Neutrophil (primary cell): Measurements from ENCODE around the gene CYLD.

ENCODE experiments used
- H3K27ac ChIP-seq: fragments of 200-600 bp; sonication (generic); 2 replicates; pipeline ENCODE4 v1.5.1; 2016; ENCODE audit warnings: mild to moderate bottlenecking, moderate library complexity
- H3K27me3 ChIP-seq: fragments of 200-600 bp; sonication (generic); 2 replicates; pipeline ENCODE4 v1.6.0; 2016; ENCODE audit warnings: mild to moderate bottlenecking
- H3K36me3 ChIP-seq: fragments of 200-600 bp; sonication (generic); 2 replicates; pipeline ENCODE4 v1.5.1; 2017
- H3K4me1 ChIP-seq, 2 experiments: fragments of 200-600 bp in 1 of 2; sonication (generic) in 1 of 2; 1 replicate in 1 of 2; 2 replicates in 1 of 2; pipeline versions ENCODE4 v1.5.1 to v1.6.1; 2013 to 2016; ENCODE audit warnings: low read depth in 1 of 2, low read length in 1 of 2, mild to moderate bottlenecking in 1 of 2, moderate library complexity in 1 of 2; ENCODE audit not compliant: control insufficient read depth in 1 of 2, insufficient read depth in 1 of 2
- H3K4me3 ChIP-seq, 2 experiments: fragments of 200-600 bp in 1 of 2; sonication (generic) in 1 of 2; 1 replicate in 1 of 2; 2 replicates in 1 of 2; pipeline ENCODE4 v1.5.1; 2013 to 2016; ENCODE audit warnings: low read depth in 1 of 2, low read length in 1 of 2, mild to moderate bottlenecking in 1 of 2, moderate library complexity in 1 of 2
- H3K9me3 ChIP-seq: fragments of 200-600 bp; sonication (generic); 2 replicates; pipeline ENCODE4 v1.5.1; 2016
- CTCF ChIP-seq: fragments of 200-600 bp; sonication (generic); IDR thresholded peaks from 2 replicates; pipeline ENCODE4 v1.5.1; 2016; ENCODE audit warnings: antibody characterized with exemption

CYLD gene

GRCh38 chr16:50763211-50763610 lies 21.3 kb downstream of the CYLD start:
- Histone ChIP-seq H3K4me1 (no peaks in the 10 kb centered on the region), H3K4me3 (no peak overlapping the region), H3K9me3 (no peaks in the 10 kb centered on the region), H3K27me3 (no peaks in the 10 kb centered on the region), H3K27ac (no peak overlapping the region), H3K36me3 (peaks cover 35% of the 10 kb centered on the region)
- no peak for TF ChIP-seq CTCF

GRCh38 chr16:50765260-50765659 lies 23.4 kb downstream of the CYLD start:
- Histone ChIP-seq H3K27ac (no peak overlapping the region), H3K4me1 (no peaks in the 10 kb centered on the region), H3K9me3 (no peaks in the 10 kb centered on the region), H3K36me3 (peaks cover 34% of the 10 kb centered on the region), H3K27me3 (no peaks in the 10 kb centered on the region), H3K4me3 (no peak overlapping the region)
- TF ChIP-seq CTCF = no peak

- Histone ChIP-seq H3K4me1 (no peaks in the 10 kb centered on the region), H3K36me3 (peaks cover 30% of the 10 kb centered on the region), H3K27me3 (no peaks in the 10 kb centered on the region), H3K27ac (no peak overlapping the region), H3K4me3 (no peak overlapping the region), H3K9me3 (no peaks in the 10 kb centered on the region)
- no peak for TF ChIP-seq CTCF
Measured at GRCh38 chr16:50765861-50766260, 24.0 kb downstream of the CYLD start.

- Histone ChIP-seq H3K36me3 (peaks cover 26% of the 10 kb centered on the region), H3K4me1 (no peaks in the 10 kb centered on the region)
- TF ChIP-seq CTCF = no peak
Measured at GRCh38 chr16:50767197-50767596, 25.3 kb downstream of the CYLD start.

GRCh38 chr16:50771366-50771765 lies 29.5 kb downstream of the CYLD start:
- H3K27ac ChIP-seq = no peak overlapping the region
- H3K4me1 ChIP-seq = no peaks in the 10 kb centered on the region
- H3K4me3 ChIP-seq = no peak overlapping the region

More at GRCh38 chr16:50767197-50767596, 25.3 kb downstream of the CYLD start:
- Histone ChIP-seq H3K4me3 (no peak overlapping the region), H3K27me3 (no peaks in the 10 kb centered on the region), H3K27ac (no peak overlapping the region), H3K9me3 (no peaks in the 10 kb centered on the region)

More at GRCh38 chr16:50771366-50771765, 29.5 kb downstream of the CYLD start:
- Histone ChIP-seq H3K36me3 (peaks cover 12% of the 10 kb centered on the region), H3K27me3 (no peaks in the 10 kb centered on the region), H3K9me3 (no peaks in the 10 kb centered on the region)
- TF ChIP-seq CTCF = no peak
